Left lung (tissue), 10 donors: Measurements from ENCODE around the gene ZNF664. TPM values are rescaled to one million over a fixed set of nuclear protein-coding genes. Genes with fewer than 3 reads are reported as not detected.

Experiments
- ATAC-seq: fragments of 200-7000 bp; cut with Tn5 transposase; one replicate; pipeline ENCODE4 v1.9.1; 2020; ENCODE audit warnings: moderate library complexity
- DNase-seq, 4 donors: peaks; one replicate each; pipeline ENCODE4 v3.0.0-alpha.2; 2013 to 2020
- H3K27ac ChIP-seq, 2 donors: fragments of 200-600 bp; sonication (generic) in 1 of 2; one replicate each; pipeline versions ENCODE4 v1.5.0 to v1.8.0; 2020 to 2021
- H3K27me3 ChIP-seq, 2 donors: fragments of 200-600 bp; sonication (generic) in 1 of 2; one replicate each; pipeline versions ENCODE4 v1.5.0 to v1.8.0; 2020 to 2021
- H3K36me3 ChIP-seq, 2 donors: fragments of 200-600 bp; sonication (generic) in 1 of 2; one replicate each; pipeline versions ENCODE4 v1.5.0 to v1.8.0; 2020 to 2021
- H3K4me1 ChIP-seq, 2 donors: fragments of 200-600 bp; one replicate each; pipeline ENCODE4 v1.8.0; 2021
- H3K4me3 ChIP-seq, 2 donors: fragments of 200-600 bp; sonication (generic) in 1 of 2; one replicate each; pipeline versions ENCODE4 v1.5.0 to v1.8.0; 2020 to 2021; ENCODE audit warnings: mild to moderate bottlenecking in 1 of 2
- H3K9me3 ChIP-seq, 2 donors: fragments of 200-600 bp; sonication (generic) in 1 of 2; one replicate each; pipeline versions ENCODE4 v1.5.0 to v1.8.0; 2020 to 2021
- CTCF ChIP-seq, 2 donors: fragments of 200-600 bp; sonication (generic) in 1 of 2; IDR thresholded peaks; one replicate each; pipeline versions ENCODE4 v1.5.0 to v1.8.0; 2021; ENCODE audit warnings: antibody characterized with exemption in 2 of 2
- intact Hi-C, 2 donors: fragments of 100-400 bp; cut with DNase I; formaldehyde crosslinking; loops; one replicate each; pipeline versions ENCODE4 v1.11.2 to v1.14.2; 2022
- polyA plus RNA-seq, 6 donors: library from polyadenylated mRNA; unstranded; fragments of 120-200 nt; gene quantifications; one replicate each; pipeline ENCODE4 v1.2.1, GENCODE V29; 2013; ENCODE audit not compliant: insufficient read length in 6 of 6
- total RNA-seq, 2 donors: library from RNA; stranded (reverse); fragmentation: NEBNext Ultra II Directional; extraction: Animal tissue kit (Norgen Biotek cat#: 25700); gene quantifications; one replicate each; pipeline ENCODE4 v1.2.1, GENCODE V29; 2021
- donor health status: DM: no; HTN: yes; CAD: no.
- donor health status: DM: no; HTN: no; CAD: no.

ZNF664 gene
- total and polyA plus RNA-seq, 8 donors, result 85.8 to 169 (median 144) TPM

GRCh38 chr12:124006085-124006845, 33.2 kb downstream of the ZNF664 start:
- peaks cover 0 to 21% of the 10 kb centered on the region in 2 donors for H3K36me3 ChIP-seq
- ATAC-seq (no peak), DNase-seq (no peak)
- no peaks in the 10 kb centered on the region for H3K9me3 ChIP-seq
- H3K4me3 ChIP-seq, result no peak overlapping the region
- peaks cover 3 to 22% of the 10 kb centered on the region in 2 donors for H3K4me1 ChIP-seq
- intact Hi-C loops, result no loop called here
- H3K27ac ChIP-seq, result no peak overlapping the region
- H3K27me3 ChIP-seq, result no peaks in the 10 kb centered on the region
- TF ChIP-seq CTCF (IDR thresholded peaks at IDR 0.05), result no peak

DNA sequence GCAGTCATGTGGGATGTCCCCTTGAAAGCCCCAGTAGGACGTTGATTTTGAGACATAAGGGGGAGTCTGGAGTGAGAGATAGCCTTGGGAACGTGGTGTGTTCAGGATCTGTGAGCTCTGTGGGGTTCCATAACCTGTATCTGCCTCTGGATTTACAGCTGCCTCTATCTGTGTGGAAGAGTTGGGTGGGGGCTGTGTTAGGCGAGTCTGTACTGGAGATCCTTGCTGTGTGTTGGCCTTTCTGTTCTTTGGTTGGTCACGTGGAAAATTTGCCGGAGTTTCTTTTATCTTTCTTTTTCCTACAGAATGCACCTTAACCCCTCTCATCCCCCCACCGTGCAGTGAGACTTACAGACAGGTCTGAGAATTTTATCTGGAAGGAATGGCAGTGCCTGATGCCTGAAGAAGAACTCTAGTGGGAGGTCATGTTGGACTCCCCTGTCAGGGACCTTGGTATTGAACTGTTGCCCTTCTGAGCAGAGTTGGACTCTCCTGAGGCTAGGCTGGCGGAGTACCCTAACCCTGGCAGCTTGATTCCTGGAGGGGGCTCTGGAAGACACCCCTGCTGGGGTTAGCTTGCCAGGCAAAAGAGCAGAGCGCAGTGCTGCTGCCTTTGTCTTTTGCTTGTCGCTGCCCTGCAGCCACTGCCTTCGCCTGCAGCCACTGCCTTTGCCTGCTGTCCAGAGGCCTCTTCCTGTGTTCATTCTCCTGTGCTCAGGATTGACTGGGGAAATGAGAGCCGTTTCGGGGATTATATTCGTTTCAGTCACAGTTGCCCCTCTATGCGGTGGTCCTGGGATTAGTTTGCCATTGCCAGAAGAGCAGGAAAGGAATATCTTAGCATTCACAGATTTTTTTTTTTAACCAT, 34.1 kb downstream of the ZNF664 start:
- H3K36me3 ChIP-seq, result peaks cover 0 to 21% of the 10 kb centered on the region in 2 donors
- no peaks in the 10 kb centered on the region for H3K9me3 ChIP-seq
- H3K4me3 ChIP-seq, result no peak overlapping the region
- intact Hi-C loops, result no loop called here
- DNase-seq (no peak), ATAC-seq (no peak)
- no peaks in the 10 kb centered on the region for H3K27me3 ChIP-seq
- no peak overlapping the region for H3K27ac ChIP-seq
- peaks cover 3 to 20% of the 10 kb centered on the region in 2 donors for H3K4me1 ChIP-seq
- TF ChIP-seq CTCF (IDR thresholded peaks at IDR 0.05), result no peak

DNA sequence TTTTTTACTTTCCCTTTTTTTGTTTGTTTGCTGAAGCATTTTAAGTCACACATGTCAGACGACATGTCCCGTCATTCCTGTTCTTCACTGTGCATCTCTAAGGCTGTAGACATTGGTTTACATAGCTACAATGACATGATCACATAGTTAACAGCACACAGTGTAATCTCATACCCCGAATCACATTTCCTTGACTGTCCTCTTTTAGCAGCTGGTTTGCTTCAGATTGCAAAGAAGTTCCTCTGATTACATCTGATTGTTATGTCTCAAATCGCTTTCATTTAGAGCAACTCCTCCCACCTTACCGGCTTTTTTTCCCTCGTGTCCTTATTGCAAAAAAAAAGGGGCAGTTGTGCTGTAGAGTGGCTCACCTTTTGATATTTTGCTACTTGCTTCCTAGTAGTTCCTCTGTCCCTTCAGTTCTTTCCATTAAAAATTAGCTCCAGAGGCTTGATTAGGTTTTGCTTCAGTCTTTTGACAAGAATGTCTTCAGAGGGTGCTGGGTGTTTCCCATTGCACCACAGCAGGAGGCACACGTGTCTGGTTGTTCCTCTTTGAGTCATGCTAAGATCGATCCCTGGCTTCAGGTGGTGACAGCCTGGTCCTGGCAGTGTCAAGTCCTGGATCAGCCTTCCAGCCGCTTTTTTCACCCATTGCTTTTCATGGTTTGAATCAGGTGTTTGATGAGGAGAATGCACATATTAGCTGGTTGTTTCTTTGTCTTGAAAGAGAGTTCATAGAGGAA, 35.0 kb downstream of the ZNF664 start:
- no peaks in the 10 kb centered on the region for H3K9me3 ChIP-seq
- H3K36me3 ChIP-seq, result peaks cover 0 to 29% of the 10 kb centered on the region in 2 donors
- TF ChIP-seq CTCF (IDR thresholded peaks at IDR 0.05), result no peak
- intact Hi-C loops, result no loop called here
- peaks cover 0 to 16% of the 10 kb centered on the region in 2 donors for H3K4me1 ChIP-seq
- DNase-seq (no peak), ATAC-seq (no peak)
- H3K4me3 ChIP-seq, result no peak overlapping the region
- no peaks in the 10 kb centered on the region for H3K27me3 ChIP-seq
- H3K27ac ChIP-seq, result no peak overlapping the region

DNA sequence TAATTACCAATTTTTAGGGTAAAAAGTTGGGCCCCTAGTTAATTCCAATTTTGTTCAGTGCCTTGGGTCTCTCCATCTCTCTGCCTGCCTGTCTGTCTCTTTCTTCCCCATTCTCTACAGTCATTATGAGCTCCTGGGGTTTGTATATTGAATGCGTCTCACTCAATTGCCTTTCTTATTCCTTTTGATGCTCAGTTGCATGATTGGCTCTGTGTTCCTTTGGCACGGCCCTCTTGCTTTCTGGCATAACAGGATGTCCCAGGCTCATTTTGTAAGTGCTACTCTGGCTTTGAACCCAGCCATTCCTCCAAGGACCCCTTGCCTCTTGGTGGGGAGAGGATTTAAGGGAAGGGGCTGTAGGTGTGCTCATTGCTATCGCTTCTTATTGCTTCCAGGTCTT, 35.6 kb downstream of the ZNF664 start:
- no peak for ATAC-seq

More for the DNA sequence above, 35.6 kb downstream of the ZNF664 start:
- TF ChIP-seq CTCF (IDR thresholded peaks at IDR 0.05), result no peak
- Histone ChIP-seq H3K4me3 (no peak overlapping the region), H3K27me3 (no peaks in the 10 kb centered on the region), H3K9me3 (no peaks in the 10 kb centered on the region), H3K27ac (no peak overlapping the region), H3K4me1 (peaks cover 0 to 16% of the 10 kb centered on the region in 2 donors), H3K36me3 (peaks cover 0 to 35% of the 10 kb centered on the region in 2 donors)
- no peak for DNase-seq
- intact Hi-C loops, result no loop called here
